Measurements from ENCODE around the gene BZW1.
A peak's percentile ranks its signal among the peaks of the same experiment; 100 is the strongest.

Gene BZW1

GRCh38 chr2:200829258-200829655, 17.5 kb downstream of the BZW1 start:
- DNase-seq = no peak

GRCh38 chr2:200834701-200835100, 23.0 kb downstream of the BZW1 start:
- no peak for DNase-seq

GRCh38 chr2:200839513-200839912, 27.8 kb downstream of the BZW1 start:
- DNase-seq = no peak

- DNase-seq = no peak
Measured at GRCh38 chr2:200843993-200844948, 32.6 kb downstream of the BZW1 start.

- DNase-seq = no peak
Measured at GRCh38 chr2:200845194-200845593, 33.5 kb downstream of the BZW1 start.

GRCh38 chr2:200845669-200846325, 34.1 kb downstream of the BZW1 start:
- no peak for DNase-seq

- DNase-seq = no peak
Measured at GRCh38 chr2:200847269-200847668, 35.6 kb downstream of the BZW1 start.

GRCh38 chr2:200847939-200848338, 36.2 kb downstream of the BZW1 start:
- no peak for DNase-seq

- no peak for DNase-seq
Measured at GRCh38 chr2:200850512-200851256, 39.0 kb downstream of the BZW1 start.

- DNase-seq = no peak
Measured at GRCh38 chr2:200851398-200852248, 39.9 kb downstream of the BZW1 start.

GRCh38 chr2:200852605-200853004, 40.9 kb downstream of the BZW1 start:
- DNase-seq = no peak

GRCh38 chr2:200856806-200857205, 45.1 kb downstream of the BZW1 start:
- DNase-seq = no peak

- DNase-seq = no peak
Measured at GRCh38 chr2:200860092-200860795, 48.5 kb downstream of the BZW1 start.

GRCh38 chr2:200861617-200862155, 50.0 kb downstream of the BZW1 start:
- peak; percentile 11 for DNase-seq

- DNase-seq = peak; percentile 41
Measured at GRCh38 chr2:200862532-200863000, 50.9 kb downstream of the BZW1 start.

- DNase-seq = no peak
Measured at GRCh38 chr2:200863782-200864175, 52.1 kb downstream of the BZW1 start.

- peak; percentile 100 for DNase-seq
Measured at GRCh38 chr2:200864176-200865034, 52.7 kb downstream of the BZW1 start, which contains the start of gene CLK1. CLK1 (minus strand) TSS chr2:200864658; CDS start chr2:200861862, 2,796 bp downstream.

GRCh38 chr2:200869014-200869413, 57.3 kb downstream of the BZW1 start:
- DNase-seq = no peak

GRCh38 chr2:200871151-200871550, 59.4 kb downstream of the BZW1 start:
- no peak for DNase-seq

GRCh38 chr2:200873560-200873959, 61.9 kb downstream of the BZW1 start:
- DNase-seq = no peak

All from right kidney (tissue), 1 donor.